HCT116 (cell line): ENCODE results near the gene ERICH6B. TPM values are rescaled to one million over a fixed set of nuclear protein-coding genes. Genes with fewer than 3 reads are reported as not detected.

Experiments
- ATAC-seq: fragments of 200-7000 bp; cut with Tn5 transposase; 2 replicates; pipeline ENCODE4 v1.9.1; 2020; ENCODE audit warnings: mild to moderate bottlenecking, moderate library complexity
- BruUV-seq: library from RNA; stranded (reverse); fragments of 400-500 nt; replicated peaks from 2 replicates; lab custom pipeline; 2021; lab: Mats Ljungman, UMichigan
- CTCF ChIA-PET: fragments of 300-600 bp; sonication (Branson Sonifier 250); formaldehyde crosslinking; loops from one replicate; lab custom pipeline; 2021; ENCODE audit warnings: antibody characterized with exemption; lab: Charles Lee
- POLR2A ChIA-PET: fragments of 300-600, 350-600 bp; sonication (Branson Sonifier 250); formaldehyde crosslinking; loops from one replicate; lab custom pipeline; 2021; ENCODE audit warnings: antibody characterized with exemption; lab: Charles Lee
- RAD21 ChIA-PET, 2 experiments: fragments of 300-600 bp; sonication (Branson Sonifier 250); formaldehyde crosslinking; loops; one replicate each; lab custom pipeline; 2023; ENCODE audit warnings: low total read pairs in 2 of 2; ENCODE audit not compliant: uncharacterized antibody in 2 of 2, unreplicated experiment in 2 of 2, low non-redundant PET in 1 of 2; lab: Charles Lee
- DNase-seq: peaks from one replicate; pipeline ENCODE4 v3.0.0-alpha.2; 2010; ENCODE audit warnings: low read depth, low spot score
- H2AFZ ChIP-seq: fragments of 200-600 bp; shearing (Covaris generic), sonication (generic); 2 replicates; pipeline ENCODE4 v1.6.1; 2017; ENCODE audit warnings: low read depth, mixed run types, mixed read lengths, antibody characterized with exemption, low read length; ENCODE audit not compliant: poor library complexity, severe bottlenecking
- H3K27ac ChIP-seq: 2 replicates; pipeline ENCODE4 v1.5.1; 2012; ENCODE audit warnings: low read depth, low read length
- H3K27me3 ChIP-seq: fragments of 200-600 bp; sonication (generic); 2 replicates; pipeline ENCODE4 v1.6.1; 2016; ENCODE audit warnings: mixed run types, low read length, mixed read lengths; ENCODE audit not compliant: insufficient read depth
- H3K36me3 ChIP-seq, 2 experiments: fragments of 200-500 bp in 1 of 2; fragments of 200-600 bp in 1 of 2; sonication (Bioruptor generic) in 1 of 2; sonication (generic) in 1 of 2; 2 replicates each; pipeline versions ENCODE4 v1.5.1 to v1.6.1; 2014 to 2016; ENCODE audit warnings: low read length in 2 of 2, inconsistent platforms in 1 of 2, mixed read lengths in 1 of 2, mixed run types in 1 of 2; ENCODE audit not compliant: insufficient read depth in 2 of 2, control insufficient read depth in 1 of 2
- H3K4me1 ChIP-seq, 2 experiments: fragments of 200-600 bp in 1 of 2; sonication (generic) in 1 of 2; 2 replicates each; pipeline versions ENCODE4 v1.5.1 to v1.6.1; 2012 to 2017; ENCODE audit warnings: low read length in 2 of 2, inconsistent platforms in 1 of 2, mild to moderate bottlenecking in 1 of 2, mixed read lengths in 1 of 2, mixed run types in 1 of 2, moderate library complexity in 1 of 2; ENCODE audit not compliant: insufficient read depth in 2 of 2, control insufficient read depth in 1 of 2
- H3K4me2 ChIP-seq: fragments of 200-600 bp; sonication (generic); 2 replicates; pipeline ENCODE4 v1.6.1; 2017; ENCODE audit warnings: mixed run types, low read length, mixed read lengths
- H3K4me3 ChIP-seq, 2 experiments: fragments of 200-600 bp in 1 of 2; sonication (generic) in 1 of 2; replicated peaks in 1 of 2; 2 replicates each; pipeline ENCODE4 v1.5.1; 2011 to 2016; ENCODE audit warnings: low read length in 2 of 2, control low read depth in 1 of 2, low read depth in 1 of 2, mild to moderate bottlenecking in 1 of 2, mixed read lengths in 1 of 2, mixed run types in 1 of 2
- H3K79me2 ChIP-seq: fragments of 200-600 bp; sonication (generic); 2 replicates; pipeline ENCODE4 v1.6.1; 2017; ENCODE audit warnings: mild to moderate bottlenecking, mixed run types, low read length, moderate library complexity, mixed read lengths; ENCODE audit not compliant: insufficient read depth
- H3K9ac ChIP-seq: fragments of 200-600 bp; sonication (generic); 2 replicates; pipeline ENCODE4 v1.6.1; 2016; ENCODE audit warnings: low read length, mixed read lengths
- H3K9me2 ChIP-seq: fragments of 200-600 bp; sonication (generic), shearing (Covaris generic); 2 replicates; pipeline ENCODE4 v1.6.1; 2017; ENCODE audit warnings: mixed run types, mild to moderate bottlenecking, moderate library complexity; ENCODE audit not compliant: insufficient read depth
- H3K9me3 ChIP-seq, 2 experiments: fragments of 200-500 bp in 1 of 2; fragments of 200-600 bp in 1 of 2; sonication (Bioruptor generic) in 1 of 2; sonication (generic) in 1 of 2; 2 replicates each; pipeline ENCODE4 v1.6.1; 2014 to 2017; ENCODE audit warnings: low read length in 2 of 2, mixed read lengths in 2 of 2, inconsistent platforms in 1 of 2, low read depth in 1 of 2, mild to moderate bottlenecking in 1 of 2, mixed run types in 1 of 2, moderate library complexity in 1 of 2; ENCODE audit not compliant: control insufficient read depth in 1 of 2, insufficient read depth in 1 of 2
- H4K20me1 ChIP-seq: fragments of 200-600 bp; sonication (generic), shearing (Covaris generic); 2 replicates; pipeline ENCODE4 v1.6.1; 2017; ENCODE audit warnings: mixed run types, mild to moderate bottlenecking, moderate library complexity; ENCODE audit not compliant: insufficient read depth
- CBX3 ChIP-seq: IDR thresholded peaks from 2 replicates; pipeline ENCODE4 v1.6.1; 2012; ENCODE audit warnings: low read depth
- EGR1 ChIP-seq: IDR thresholded peaks from 2 replicates; pipeline ENCODE4 v1.6.1; 2012; ENCODE audit warnings: low read depth
- FOSL1 ChIP-seq: IDR thresholded peaks from 2 replicates; pipeline ENCODE4 v1.6.1; 2012; ENCODE audit warnings: low read depth
- JUND ChIP-seq: IDR thresholded peaks from 2 replicates; pipeline ENCODE4 v1.6.1; 2012
- POLR2A ChIP-seq: IDR thresholded peaks from 2 replicates; pipeline ENCODE4 v1.7.0; 2011; ENCODE audit warnings: borderline replicate concordance; ENCODE audit not compliant: insufficient read depth, insufficient read length; ENCODE audit errors: extremely low read depth
- POLR2AphosphoS5 ChIP-seq: IDR thresholded peaks from 2 replicates; pipeline ENCODE4 v1.6.1; 2011; ENCODE audit warnings: mild to moderate bottlenecking, low read depth, low read length, moderate library complexity
- RAD21 ChIP-seq: IDR thresholded peaks from 2 replicates; pipeline ENCODE4 v1.6.1; 2012; ENCODE audit warnings: low read depth, mild to moderate bottlenecking
- SIN3A ChIP-seq: IDR thresholded peaks from 2 replicates; pipeline ENCODE4 v1.6.1; 2012; ENCODE audit warnings: low read depth
- SP1 ChIP-seq: IDR thresholded peaks from 2 replicates; pipeline ENCODE4 v1.6.1; 2012; ENCODE audit warnings: low read depth
- SRF ChIP-seq: IDR thresholded peaks from 2 replicates; pipeline ENCODE4 v1.6.1; 2012; ENCODE audit warnings: low read depth
- TCF7L2 ChIP-seq: IDR thresholded peaks from 2 replicates; pipeline ENCODE4 v1.7.0; 2011; ENCODE audit warnings: borderline replicate concordance, inconsistent platforms; ENCODE audit not compliant: insufficient read depth, insufficient read length; ENCODE audit errors: extremely low read depth
- YY1 ChIP-seq: IDR thresholded peaks from 2 replicates; pipeline ENCODE4 v1.6.1; 2011; ENCODE audit warnings: low read length, low read depth, moderate library complexity, mild to moderate bottlenecking; ENCODE audit not compliant: insufficient replicate concordance; ENCODE audit errors: extremely low read depth
- ZFX ChIP-seq: fragments of 450-650 bp; IDR thresholded peaks from 2 replicates; pipeline ENCODE4 v1.6.1; 2017
- intact Hi-C: fragments of 100-400 bp; cut with micrococcal nuclease; formaldehyde crosslinking; loops from 2 replicates; pipeline ENCODE4 v1.10.0; 2022
- total RNA-seq: library from RNA; stranded (reverse); gene quantifications from one replicate; pipeline ENCODE4 v1.2.1, GENCODE V29; 2021; ENCODE audit not compliant: unreplicated experiment
- TF ChIP-seq, protein P1 (sequence below): IDR thresholded peaks from 2 replicates; pipeline ENCODE4 v1.6.1; 2012
- TF ChIP-seq, protein P2 (sequence below), 3 experiments: fragments of 200-600 bp in 1 of 3; sonication (generic) in 1 of 3; IDR thresholded peaks in 2 of 3; conservative IDR thresholded peaks in 1 of 3; 2 replicates each; pipeline ENCODE4 v1.5.1; 2012 to 2017; ENCODE audit warnings: low read depth in 2 of 3, low read length in 2 of 3, antibody characterized with exemption in 1 of 3, borderline replicate concordance in 1 of 3, control low read depth in 1 of 3, mild to moderate bottlenecking in 1 of 3, mixed read lengths in 1 of 3, mixed run types in 1 of 3, moderate library complexity in 1 of 3; ENCODE audit not compliant: insufficient read depth in 1 of 3
- TF ChIP-seq, protein P3 (sequence below): IDR thresholded peaks from 2 replicates; pipeline ENCODE4 v1.6.1; 2012; ENCODE audit warnings: low read depth
- TF ChIP-seq, protein P4 (sequence below): IDR thresholded peaks from 2 replicates; pipeline ENCODE4 v1.6.1; 2012
- TF ChIP-seq, protein P5 (sequence below): IDR thresholded peaks from 2 replicates; pipeline ENCODE4 v1.6.1; 2011; ENCODE audit warnings: mild to moderate bottlenecking, low read length, moderate library complexity; ENCODE audit not compliant: insufficient replicate concordance; ENCODE audit errors: extremely low read depth

The ERICH6B gene
- total RNA-seq, 1 experiment from 2014 or later, result not detected

DNA sequence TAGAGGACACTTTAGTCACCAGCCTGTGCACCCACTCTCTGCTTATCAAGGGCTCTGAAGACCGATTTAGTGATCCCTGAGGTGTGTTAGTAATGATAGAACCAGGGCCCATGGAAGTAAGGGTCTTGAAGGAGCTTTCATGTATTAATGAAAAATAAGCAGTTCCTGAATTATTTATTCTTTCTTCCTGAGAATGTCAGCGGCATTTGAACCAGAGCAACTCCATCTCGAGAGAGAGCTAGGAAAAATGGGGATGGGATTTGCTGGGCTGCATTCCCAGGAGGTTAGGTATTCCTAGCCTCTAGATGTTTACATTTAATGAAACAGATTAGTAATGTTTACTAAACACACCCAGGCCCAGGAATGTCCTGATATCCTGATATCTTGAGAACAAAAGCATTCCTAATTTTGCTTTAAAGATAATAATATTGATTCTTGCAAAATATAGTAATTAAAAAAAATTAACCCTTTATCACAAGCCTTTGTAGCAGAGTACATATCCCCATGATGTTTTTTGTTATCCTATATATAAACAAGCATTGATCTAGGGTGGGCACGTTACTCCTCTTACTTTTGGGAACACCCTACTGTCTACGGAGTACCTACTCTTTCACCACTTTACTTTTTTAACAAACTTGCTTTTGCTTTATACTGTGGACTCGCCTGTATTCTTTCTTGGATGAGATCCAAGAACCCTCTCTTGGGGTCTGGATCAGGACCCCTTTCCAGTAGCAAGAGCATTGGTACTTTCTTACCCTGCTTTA lies 87.7 kb downstream of the ERICH6B start:
- Histone ChIP-seq H3K79me2 (no peaks in the 10 kb centered on the region), H2AFZ (no peak overlapping the region), H3K4me1 (no peaks in the 10 kb centered on the region), H3K9ac (no peak overlapping the region), H3K9me3 (no peaks in the 10 kb centered on the region), H3K27me3 (no peaks in the 10 kb centered on the region), H4K20me1 (no peaks in the 10 kb centered on the region)
- BruUV-seq, result no TSS peak
- TF ChIP-seq POLR2A (no peak), CBX3 (no peak), SP1 (no peak), FOSL1 (no peak), ZFX (no peak), SIN3A (no peak), RAD21 (no peak), JUND (no peak), SRF (no peak), TCF7L2 (no peak), EGR1 (no peak), YY1 (no peak), POLR2AphosphoS5 (no peak)
- TF ChIP-seq, protein P1, sequence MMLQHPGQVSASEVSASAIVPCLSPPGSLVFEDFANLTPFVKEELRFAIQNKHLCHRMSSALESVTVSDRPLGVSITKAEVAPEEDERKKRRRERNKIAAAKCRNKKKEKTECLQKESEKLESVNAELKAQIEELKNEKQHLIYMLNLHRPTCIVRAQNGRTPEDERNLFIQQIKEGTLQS, result no peak
- TF ChIP-seq, protein P2, sequence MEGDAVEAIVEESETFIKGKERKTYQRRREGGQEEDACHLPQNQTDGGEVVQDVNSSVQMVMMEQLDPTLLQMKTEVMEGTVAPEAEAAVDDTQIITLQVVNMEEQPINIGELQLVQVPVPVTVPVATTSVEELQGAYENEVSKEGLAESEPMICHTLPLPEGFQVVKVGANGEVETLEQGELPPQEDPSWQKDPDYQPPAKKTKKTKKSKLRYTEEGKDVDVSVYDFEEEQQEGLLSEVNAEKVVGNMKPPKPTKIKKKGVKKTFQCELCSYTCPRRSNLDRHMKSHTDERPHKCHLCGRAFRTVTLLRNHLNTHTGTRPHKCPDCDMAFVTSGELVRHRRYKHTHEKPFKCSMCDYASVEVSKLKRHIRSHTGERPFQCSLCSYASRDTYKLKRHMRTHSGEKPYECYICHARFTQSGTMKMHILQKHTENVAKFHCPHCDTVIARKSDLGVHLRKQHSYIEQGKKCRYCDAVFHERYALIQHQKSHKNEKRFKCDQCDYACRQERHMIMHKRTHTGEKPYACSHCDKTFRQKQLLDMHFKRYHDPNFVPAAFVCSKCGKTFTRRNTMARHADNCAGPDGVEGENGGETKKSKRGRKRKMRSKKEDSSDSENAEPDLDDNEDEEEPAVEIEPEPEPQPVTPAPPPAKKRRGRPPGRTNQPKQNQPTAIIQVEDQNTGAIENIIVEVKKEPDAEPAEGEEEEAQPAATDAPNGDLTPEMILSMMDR (IDR thresholded peaks at IDR 0.05 in 2 of 3, conservative IDR thresholded peaks at IDR 0.05 in 1 of 3; ENCODE audit: borderline replicate concordance in 1 of 3, insufficient read depth in 1 of 3, low read depth in 2 of 3, low read length in 2 of 3), result no peak
- TF ChIP-seq, protein P3, sequence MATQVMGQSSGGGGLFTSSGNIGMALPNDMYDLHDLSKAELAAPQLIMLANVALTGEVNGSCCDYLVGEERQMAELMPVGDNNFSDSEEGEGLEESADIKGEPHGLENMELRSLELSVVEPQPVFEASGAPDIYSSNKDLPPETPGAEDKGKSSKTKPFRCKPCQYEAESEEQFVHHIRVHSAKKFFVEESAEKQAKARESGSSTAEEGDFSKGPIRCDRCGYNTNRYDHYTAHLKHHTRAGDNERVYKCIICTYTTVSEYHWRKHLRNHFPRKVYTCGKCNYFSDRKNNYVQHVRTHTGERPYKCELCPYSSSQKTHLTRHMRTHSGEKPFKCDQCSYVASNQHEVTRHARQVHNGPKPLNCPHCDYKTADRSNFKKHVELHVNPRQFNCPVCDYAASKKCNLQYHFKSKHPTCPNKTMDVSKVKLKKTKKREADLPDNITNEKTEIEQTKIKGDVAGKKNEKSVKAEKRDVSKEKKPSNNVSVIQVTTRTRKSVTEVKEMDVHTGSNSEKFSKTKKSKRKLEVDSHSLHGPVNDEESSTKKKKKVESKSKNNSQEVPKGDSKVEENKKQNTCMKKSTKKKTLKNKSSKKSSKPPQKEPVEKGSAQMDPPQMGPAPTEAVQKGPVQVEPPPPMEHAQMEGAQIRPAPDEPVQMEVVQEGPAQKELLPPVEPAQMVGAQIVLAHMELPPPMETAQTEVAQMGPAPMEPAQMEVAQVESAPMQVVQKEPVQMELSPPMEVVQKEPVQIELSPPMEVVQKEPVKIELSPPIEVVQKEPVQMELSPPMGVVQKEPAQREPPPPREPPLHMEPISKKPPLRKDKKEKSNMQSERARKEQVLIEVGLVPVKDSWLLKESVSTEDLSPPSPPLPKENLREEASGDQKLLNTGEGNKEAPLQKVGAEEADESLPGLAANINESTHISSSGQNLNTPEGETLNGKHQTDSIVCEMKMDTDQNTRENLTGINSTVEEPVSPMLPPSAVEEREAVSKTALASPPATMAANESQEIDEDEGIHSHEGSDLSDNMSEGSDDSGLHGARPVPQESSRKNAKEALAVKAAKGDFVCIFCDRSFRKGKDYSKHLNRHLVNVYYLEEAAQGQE, result no peak
- TF ChIP-seq, protein P4, sequence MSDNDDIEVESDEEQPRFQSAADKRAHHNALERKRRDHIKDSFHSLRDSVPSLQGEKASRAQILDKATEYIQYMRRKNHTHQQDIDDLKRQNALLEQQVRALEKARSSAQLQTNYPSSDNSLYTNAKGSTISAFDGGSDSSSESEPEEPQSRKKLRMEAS, result no peak
- TF ChIP-seq, protein P5, sequence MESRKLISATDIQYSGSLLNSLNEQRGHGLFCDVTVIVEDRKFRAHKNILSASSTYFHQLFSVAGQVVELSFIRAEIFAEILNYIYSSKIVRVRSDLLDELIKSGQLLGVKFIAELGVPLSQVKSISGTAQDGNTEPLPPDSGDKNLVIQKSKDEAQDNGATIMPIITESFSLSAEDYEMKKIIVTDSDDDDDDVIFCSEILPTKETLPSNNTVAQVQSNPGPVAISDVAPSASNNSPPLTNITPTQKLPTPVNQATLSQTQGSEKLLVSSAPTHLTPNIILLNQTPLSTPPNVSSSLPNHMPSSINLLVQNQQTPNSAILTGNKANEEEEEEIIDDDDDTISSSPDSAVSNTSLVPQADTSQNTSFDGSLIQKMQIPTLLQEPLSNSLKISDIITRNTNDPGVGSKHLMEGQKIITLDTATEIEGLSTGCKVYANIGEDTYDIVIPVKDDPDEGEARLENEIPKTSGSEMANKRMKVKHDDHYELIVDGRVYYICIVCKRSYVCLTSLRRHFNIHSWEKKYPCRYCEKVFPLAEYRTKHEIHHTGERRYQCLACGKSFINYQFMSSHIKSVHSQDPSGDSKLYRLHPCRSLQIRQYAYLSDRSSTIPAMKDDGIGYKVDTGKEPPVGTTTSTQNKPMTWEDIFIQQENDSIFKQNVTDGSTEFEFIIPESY, result no peak
- TF ChIP-seq, all 23 proteins: peak for 0
- ChIA-PET CTCF (interaction anchor here (1.3 kb wide), 1 partner anchor 17 kb away, joined by 3 read pairs; no protein-coding TSS in a partner anchor), RAD21 (no interaction called here), POLR2A (interaction anchor here (0.6 kb wide), 1 partner anchor 183 kb away, joined by 3 read pairs; no protein-coding TSS in a partner anchor)
- Histone ChIP-seq H3K27ac (no peak overlapping the region), H3K4me2 (no peak overlapping the region), H3K4me3 (no peak overlapping the region), H3K36me3 (peaks cover 6 to 17% of the 10 kb centered on the region in 2 experiments; a peak in 2 of 4 replicates), H3K9me2 (no peaks in the 10 kb centered on the region)
- intact Hi-C loops, result no loop called here
- ATAC-seq (no peak), DNase-seq (no peak)
